Endodermal cell (in vitro differentiated cells): ENCODE data around the gene VAV2. TPM values are rescaled to one million over a fixed set of nuclear protein-coding genes. Genes with fewer than 3 reads are reported as not detected.

Experiments
- DNase-seq: peaks from one replicate; pipeline ENCODE4 v3.0.0-alpha.2; 2017
- H3K27ac ChIP-seq: 2 replicates; pipeline ENCODE4 v1.5.1; 2013; ENCODE audit warnings: mild to moderate bottlenecking, low read depth, low read length, moderate library complexity
- H3K27me3 ChIP-seq: 2 replicates; pipeline ENCODE4 v1.6.1; 2013; ENCODE audit warnings: mild to moderate bottlenecking, low read length, moderate library complexity; ENCODE audit not compliant: insufficient read depth, control insufficient read depth, poor library complexity, severe bottlenecking
- H3K36me3 ChIP-seq: 2 replicates; pipeline ENCODE4 v1.7.0; 2013; ENCODE audit warnings: mild to moderate bottlenecking, low read length, moderate library complexity; ENCODE audit not compliant: control insufficient read depth, insufficient read depth
- H3K4me1 ChIP-seq: one replicate; pipeline ENCODE4 v1.7.0; 2013; ENCODE audit warnings: low read length; ENCODE audit not compliant: control insufficient read depth, insufficient read depth
- H3K4me3 ChIP-seq: 2 replicates; pipeline ENCODE4 v1.5.1; 2013; ENCODE audit warnings: mild to moderate bottlenecking, low read length, moderate library complexity
- H3K9ac ChIP-seq: 2 replicates; pipeline ENCODE4 v1.6.1; 2013; ENCODE audit warnings: mild to moderate bottlenecking, low read length, moderate library complexity; ENCODE audit not compliant: poor library complexity, severe bottlenecking; ENCODE audit errors: extremely low read depth
- H3K9me3 ChIP-seq: 2 replicates; pipeline ENCODE4 v1.6.1; 2013; ENCODE audit warnings: mild to moderate bottlenecking, low read length, moderate library complexity; ENCODE audit not compliant: control insufficient read depth
- H3K27ac Mint-ChIP-seq: 2 replicates; pipeline ENCODE4 v1.8.0; 2020; ENCODE audit warnings: mixed read lengths
- H3K27me3 Mint-ChIP-seq: 2 replicates; pipeline ENCODE4 v1.8.0; 2021; ENCODE audit warnings: mild to moderate bottlenecking, mixed read lengths; ENCODE audit not compliant: insufficient read depth
- H3K36me3 Mint-ChIP-seq: 2 replicates; pipeline ENCODE4 v1.8.0; 2020; ENCODE audit warnings: low read depth, mixed read lengths
- H3K4me1 Mint-ChIP-seq: 2 replicates; pipeline ENCODE4 v1.8.0; 2020; ENCODE audit warnings: mixed read lengths
- H3K4me3 Mint-ChIP-seq: 2 replicates; pipeline ENCODE4 v1.8.0; 2020; ENCODE audit warnings: mild to moderate bottlenecking, moderate library complexity, mixed read lengths
- H3K9me3 Mint-ChIP-seq: 2 replicates; pipeline ENCODE4 v1.8.0; 2020; ENCODE audit warnings: mild to moderate bottlenecking, mixed read lengths
- CTCF ChIP-seq: fragments of 200-600 bp; sonication (generic); conservative IDR thresholded peaks from 2 replicates; pipeline ENCODE4 v1.5.0; 2021; ENCODE audit warnings: antibody characterized with exemption, mild to moderate bottlenecking
- WGBS, 2 experiments: methylation state at CpG; one replicate each; pipeline versions ENCODE4 v1.1.5 to v1.1.7; 2013; ENCODE audit warnings: missing lambda C conversion rate in 2 of 2, mixed read lengths in 1 of 2; ENCODE audit not compliant: insufficient coverage in 1 of 2, insufficient read length in 1 of 2; 5-methylcytosine and 5-hydroxymethylcytosine counted together
- total RNA-seq, 2 donors: library from RNA; stranded (reverse); fragmentation: NEBNext Ultra II Directional in 1 of 2; extraction: Animal tissue kit (Norgen Biotek cat#: 25700) in 1 of 2; gene quantifications; 2 replicates in 1 of 2; 3 replicates in 1 of 2; pipeline ENCODE4 v1.2.1, GENCODE V29; 2021

The VAV2 gene
- total RNA-seq, 2 donors from 2014 or later = 29.8 to 35.9 TPM

GRCh38 chr9:133773889-133774655 is 218.1 kb downstream of the VAV2 start:
- Histone ChIP-seq H3K36me3 (peaks cover 26% of the 10 kb centered on the region), H3K9me3 (peaks cover 7% of the 10 kb centered on the region), H3K4me1 (no peaks in the 10 kb centered on the region), H3K27ac (no peak overlapping the region), H3K27me3 (no peaks in the 10 kb centered on the region), H3K9ac (no peak overlapping the region), H3K4me3 (no peak overlapping the region)
- Mint-ChIP-seq H3K4me1 (no peaks in the 10 kb centered on the region), H3K27me3 (no peaks in the 10 kb centered on the region), H3K4me3 (no peak overlapping the region), H3K27ac (no peak overlapping the region), H3K36me3 (peaks cover 32% of the 10 kb centered on the region), H3K9me3 (no peaks in the 10 kb centered on the region)
- no peak for TF ChIP-seq CTCF
- DNase-seq = no peak
- 94 to 95% methylated on average over 8 to 9 of the region's 9 CpGs for WGBS, 2 experiments

- Histone ChIP-seq H3K27ac (no peak overlapping the region), H3K36me3 (peaks cover 37% of the 10 kb centered on the region), H3K9me3 (peaks cover 17% of the 10 kb centered on the region), H3K4me3 (no peak overlapping the region), H3K27me3 (no peaks in the 10 kb centered on the region), H3K4me1 (no peaks in the 10 kb centered on the region), H3K9ac (no peak overlapping the region)
- Mint-ChIP-seq H3K27ac (no peak overlapping the region), H3K36me3 (peaks cover 44% of the 10 kb centered on the region), H3K4me1 (no peaks in the 10 kb centered on the region), H3K9me3 (peaks cover 7% of the 10 kb centered on the region), H3K4me3 (no peak overlapping the region), H3K27me3 (no peaks in the 10 kb centered on the region)
- DNase-seq = no peak
- WGBS, 2 experiments = 94 to 100% methylated on average over 2 to 7 of the region's 7 CpGs
- no peak for TF ChIP-seq CTCF
Observed at GRCh38 chr9:133772581-133772980, 219.5 kb downstream of the VAV2 start.

GRCh38 chr9:133771486-133772482 is 220.3 kb downstream of the VAV2 start:
- Mint-ChIP-seq H3K4me3 (no peak overlapping the region), H3K9me3 (peaks cover 14% of the 10 kb centered on the region), H3K4me1 (no peaks in the 10 kb centered on the region), H3K27me3 (no peaks in the 10 kb centered on the region), H3K36me3 (peaks cover 52% of the 10 kb centered on the region), H3K27ac (no peak overlapping the region)
- Histone ChIP-seq H3K4me1 (no peaks in the 10 kb centered on the region), H3K9me3 (peaks cover 25% of the 10 kb centered on the region), H3K36me3 (peaks cover 39% of the 10 kb centered on the region), H3K9ac (no peak overlapping the region), H3K4me3 (no peak overlapping the region), H3K27ac (no peak overlapping the region), H3K27me3 (no peaks in the 10 kb centered on the region)
- no peak for TF ChIP-seq CTCF
- DNase-seq = peak; percentile 38
- 85 to 89% methylated on average over 16 to 26 of the region's 26 CpGs for WGBS, 2 experiments
